ENCODE data around the gene IMPDH1.

DNA sequence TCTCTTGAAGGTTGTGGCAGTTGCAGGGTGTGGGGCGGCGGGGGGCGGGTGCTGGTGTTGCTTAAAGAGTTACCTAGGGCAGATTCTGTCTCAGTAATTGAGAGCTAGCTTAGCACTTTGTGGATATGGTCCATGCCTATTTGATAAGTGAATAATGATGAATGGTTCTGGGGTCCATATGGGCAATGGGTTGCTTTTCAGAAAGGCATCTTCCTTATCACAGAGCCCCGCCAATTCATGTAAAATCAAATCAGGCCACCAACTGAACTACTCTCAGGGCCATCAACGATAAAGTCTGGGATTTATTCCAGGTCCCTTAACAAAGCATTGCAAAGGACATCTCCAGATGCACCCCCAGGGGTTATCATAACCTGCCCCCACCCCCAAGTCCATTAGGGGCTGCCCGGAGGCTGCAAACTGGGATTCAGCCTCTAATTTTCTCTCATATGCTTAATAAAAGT is 46.5 kb downstream of the IMPDH1 start:
- TF ChIP-seq, protein P1, sequence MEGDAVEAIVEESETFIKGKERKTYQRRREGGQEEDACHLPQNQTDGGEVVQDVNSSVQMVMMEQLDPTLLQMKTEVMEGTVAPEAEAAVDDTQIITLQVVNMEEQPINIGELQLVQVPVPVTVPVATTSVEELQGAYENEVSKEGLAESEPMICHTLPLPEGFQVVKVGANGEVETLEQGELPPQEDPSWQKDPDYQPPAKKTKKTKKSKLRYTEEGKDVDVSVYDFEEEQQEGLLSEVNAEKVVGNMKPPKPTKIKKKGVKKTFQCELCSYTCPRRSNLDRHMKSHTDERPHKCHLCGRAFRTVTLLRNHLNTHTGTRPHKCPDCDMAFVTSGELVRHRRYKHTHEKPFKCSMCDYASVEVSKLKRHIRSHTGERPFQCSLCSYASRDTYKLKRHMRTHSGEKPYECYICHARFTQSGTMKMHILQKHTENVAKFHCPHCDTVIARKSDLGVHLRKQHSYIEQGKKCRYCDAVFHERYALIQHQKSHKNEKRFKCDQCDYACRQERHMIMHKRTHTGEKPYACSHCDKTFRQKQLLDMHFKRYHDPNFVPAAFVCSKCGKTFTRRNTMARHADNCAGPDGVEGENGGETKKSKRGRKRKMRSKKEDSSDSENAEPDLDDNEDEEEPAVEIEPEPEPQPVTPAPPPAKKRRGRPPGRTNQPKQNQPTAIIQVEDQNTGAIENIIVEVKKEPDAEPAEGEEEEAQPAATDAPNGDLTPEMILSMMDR (conservative IDR thresholded peaks at IDR 0.05; ENCODE audit: low read length) = no peak
- no peak for TF ChIP-seq EZH2phosphoT487 (IDR thresholded peaks at IDR 0.05; ENCODE audit: borderline replicate concordance)

All from Loucy (cell line).